ENCODE measurements around the gene TNNC2. TPM values are rescaled to one million over a fixed set of nuclear protein-coding genes. Genes with fewer than 3 reads are reported as not detected.

The TNNC2 gene
- total and polyA plus RNA-seq, 9 of the 15 experiments (the other 6 are each of a cell fraction or from before 2014, with no cell fraction given) = not detected

DNA sequence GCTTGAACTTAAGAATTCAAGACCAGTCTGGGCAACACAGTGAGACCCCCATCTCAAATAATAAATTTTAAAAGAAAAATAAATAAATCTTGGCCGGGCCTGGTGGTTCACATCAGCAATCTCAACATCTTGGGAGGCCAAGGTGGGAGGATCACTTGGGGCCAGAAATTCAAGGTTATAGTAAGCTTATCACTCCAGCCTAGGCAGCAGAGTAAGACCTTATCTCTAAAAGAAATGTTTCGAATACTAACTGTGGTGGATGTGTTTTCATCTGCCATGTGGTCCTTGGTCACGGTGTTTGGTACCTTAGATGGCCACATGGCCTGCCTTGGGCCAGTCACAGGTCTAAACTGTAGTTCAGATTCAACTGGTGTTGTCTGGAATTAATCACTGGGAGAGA lies 8.9 kb downstream of the TNNC2 start (continued):
- TF ChIP-seq TEAD4 (IDR thresholded peaks at IDR 0.05; ENCODE audit: low read length) (peak; percentile 61), TEAD4 (CRISPR knock-in tag; IDR thresholded peaks at IDR 0.05; ENCODE audit: borderline replicate concordance) (no peak), TGIF2 (CRISPR knock-in tag; IDR thresholded peaks at IDR 0.05) (no peak), ZNF696 (CRISPR knock-in tag; conservative IDR thresholded peaks at IDR 0.05) (no peak), BMI1 (IDR thresholded peaks at IDR 0.05; ENCODE audit: low read length) (no peak), KLF16 (IDR thresholded peaks at IDR 0.05) (0 out of 2 replicates have a peak, but pooled peaks have one; percentile 9)
- TF ChIP-seq, protein P1, sequence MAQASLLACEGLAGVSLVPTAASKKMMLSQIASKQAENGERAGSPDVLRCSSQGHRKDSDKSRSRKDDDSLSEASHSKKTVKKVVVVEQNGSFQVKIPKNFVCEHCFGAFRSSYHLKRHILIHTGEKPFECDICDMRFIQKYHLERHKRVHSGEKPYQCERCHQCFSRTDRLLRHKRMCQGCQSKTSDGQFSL (CRISPR knock-in tag; IDR thresholded peaks at IDR 0.05) = no peak
- TF ChIP-seq, protein P1 (tag; IDR thresholded peaks at IDR 0.05) = no peak

DNA sequence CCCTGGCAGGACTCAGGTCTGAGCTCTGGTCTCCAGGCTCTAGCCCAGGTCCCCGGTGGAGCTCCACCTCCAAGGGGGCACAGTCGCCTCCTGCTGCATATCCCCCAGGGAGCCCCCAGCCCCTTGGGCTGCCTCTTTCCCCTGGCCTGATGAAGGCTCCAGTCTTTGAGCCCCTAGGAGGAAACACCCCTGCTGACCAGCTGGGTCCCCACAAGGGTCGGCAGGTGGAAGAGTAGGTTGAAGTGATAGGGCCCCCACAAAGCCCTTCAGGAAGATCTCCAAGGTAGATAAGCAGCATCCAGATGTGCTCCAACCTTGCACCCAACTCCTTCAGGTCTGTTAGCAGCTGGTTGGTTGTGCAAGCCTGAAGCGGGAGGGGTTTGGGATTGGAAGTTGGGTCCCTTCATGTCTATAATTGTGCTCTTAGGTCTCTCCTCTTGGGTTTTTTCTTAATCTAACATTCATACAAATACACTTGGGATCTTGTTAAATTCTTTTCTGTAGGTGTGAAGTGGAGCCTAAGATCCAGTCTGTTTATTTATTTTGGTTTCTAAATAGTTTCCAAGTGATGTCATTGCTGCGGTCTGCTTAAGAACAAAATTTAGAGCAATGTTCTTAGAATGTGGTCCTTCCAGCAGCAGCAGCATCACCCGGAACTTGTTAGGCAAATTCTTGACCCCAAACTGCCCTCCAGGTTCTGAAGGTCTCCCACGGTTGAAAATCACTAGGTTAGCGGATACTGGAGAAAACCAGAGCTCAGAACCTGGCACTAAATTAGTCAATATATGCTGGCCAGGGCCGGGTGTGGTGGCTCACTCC lies 9.5 kb downstream of the TNNC2 start:
- in situ Hi-C loops (cut with MboI) (no loop called here), intact Hi-C loops (cut with micrococcal nuclease) (no loop called here)
- H2AFZ ChIP-seq (ENCODE audit: low read depth, low read length) = no peak overlapping the region
- H3K4me3 ChIP-seq = no peak overlapping the region
- no peak for ATAC-seq
- BruUV-seq (replicated peaks) = no TSS peak
- no peaks in the 10 kb centered on the region; the same call in 2 of the 3 replicates for H3K36me3 ChIP-seq (ENCODE audit: control insufficient read depth, insufficient read depth, low read length)
- DNase-seq (ENCODE audit: extremely low read depth in 1 of 4, low spot score in 3 of 4) = no peak
- H3K9ac ChIP-seq (ENCODE audit: insufficient read depth in 1 of 2, low read depth in 2 of 2, low read length in 2 of 2) = 0 out of 4 replicates have a peak overlapping the region, but pooled peaks of 1 of the 2 experiments have one; percentile 54
- H3K79me2 ChIP-seq (ENCODE audit: control insufficient read depth, insufficient read depth, low read length) = no peaks in the 10 kb centered on the region
- H3K9me1 ChIP-seq (ENCODE audit: control insufficient read depth, insufficient read depth, low read length) = no peaks in the 10 kb centered on the region
- FAIRE-seq = no peak
- no peaks in the 10 kb centered on the region for H4K20me1 ChIP-seq (replicated peaks; ENCODE audit: control insufficient read depth, insufficient read depth, low read length)
- H3K27me3 ChIP-seq (ENCODE audit: control insufficient read depth in 2 of 2, insufficient read depth in 2 of 2, low read length in 2 of 2) = no peaks in the 10 kb centered on the region
- 38% methylated on average over 9 of the region's 9 CpGs for WGBS (ENCODE audit: insufficient coverage, low coverage, missing lambda C conversion rate)
- no peaks in the 10 kb centered on the region for H3K9me3 ChIP-seq (replicated peaks; ENCODE audit: control insufficient read depth, insufficient read depth, low read depth, low read length)
- peaks cover 0 to 15% of the 10 kb centered on the region in 2 experiments; a peak in 2 of 5 replicates for H3K4me1 ChIP-seq (replicated peaks in 1 of 2; ENCODE audit: control insufficient read depth in 2 of 2, insufficient read depth in 2 of 2, low read length in 2 of 2)
- no peak overlapping the region for H3K4me2 ChIP-seq (ENCODE audit: insufficient read depth, low read length)
- ChIA-PET POLR2A (interaction anchor here (0.8 to 2.0 kb wide), 4 partner anchors 13 to 19 kb away, joined by 3 to 6 read pairs (median 3); partner anchors contain the start of gene SNX21), CTCF (ENCODE audit: low intra/inter-chr PET ratio) (interaction anchor here (0.5 kb wide), 1 partner anchor 809 kb away, joined by 3 read pairs; no protein-coding TSS in a partner anchor)
- no peak overlapping the region for H3K27ac ChIP-seq (ENCODE audit: extremely low read depth, low read depth, low read length)
- TF ChIP-seq, protein P2, sequence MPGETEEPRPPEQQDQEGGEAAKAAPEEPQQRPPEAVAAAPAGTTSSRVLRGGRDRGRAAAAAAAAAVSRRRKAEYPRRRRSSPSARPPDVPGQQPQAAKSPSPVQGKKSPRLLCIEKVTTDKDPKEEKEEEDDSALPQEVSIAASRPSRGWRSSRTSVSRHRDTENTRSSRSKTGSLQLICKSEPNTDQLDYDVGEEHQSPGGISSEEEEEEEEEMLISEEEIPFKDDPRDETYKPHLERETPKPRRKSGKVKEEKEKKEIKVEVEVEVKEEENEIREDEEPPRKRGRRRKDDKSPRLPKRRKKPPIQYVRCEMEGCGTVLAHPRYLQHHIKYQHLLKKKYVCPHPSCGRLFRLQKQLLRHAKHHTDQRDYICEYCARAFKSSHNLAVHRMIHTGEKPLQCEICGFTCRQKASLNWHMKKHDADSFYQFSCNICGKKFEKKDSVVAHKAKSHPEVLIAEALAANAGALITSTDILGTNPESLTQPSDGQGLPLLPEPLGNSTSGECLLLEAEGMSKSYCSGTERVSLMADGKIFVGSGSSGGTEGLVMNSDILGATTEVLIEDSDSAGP (CRISPR knock-in tag; IDR thresholded peaks at IDR 0.05) = no peak
- TF ChIP-seq, protein P3, sequence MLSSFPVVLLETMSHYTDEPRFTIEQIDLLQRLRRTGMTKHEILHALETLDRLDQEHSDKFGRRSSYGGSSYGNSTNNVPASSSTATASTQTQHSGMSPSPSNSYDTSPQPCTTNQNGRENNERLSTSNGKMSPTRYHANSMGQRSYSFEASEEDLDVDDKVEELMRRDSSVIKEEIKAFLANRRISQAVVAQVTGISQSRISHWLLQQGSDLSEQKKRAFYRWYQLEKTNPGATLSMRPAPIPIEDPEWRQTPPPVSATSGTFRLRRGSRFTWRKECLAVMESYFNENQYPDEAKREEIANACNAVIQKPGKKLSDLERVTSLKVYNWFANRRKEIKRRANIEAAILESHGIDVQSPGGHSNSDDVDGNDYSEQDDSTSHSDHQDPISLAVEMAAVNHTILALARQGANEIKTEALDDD (IDR thresholded peaks at IDR 0.05) = 0 out of 2 replicates have a peak, but pooled peaks have one; percentile 6
- TF ChIP-seq, protein P4, sequence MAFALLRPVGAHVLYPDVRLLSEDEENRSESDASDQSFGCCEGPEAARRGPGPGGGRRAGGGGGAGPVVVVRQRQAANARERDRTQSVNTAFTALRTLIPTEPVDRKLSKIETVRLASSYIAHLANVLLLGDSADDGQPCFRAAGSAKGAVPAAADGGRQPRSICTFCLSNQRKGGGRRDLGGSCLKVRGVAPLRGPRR (CRISPR knock-in tag; IDR thresholded peaks at IDR 0.05) = no peak
- no peak for TF ChIP-seq ZBTB1 (CRISPR knock-in tag; IDR thresholded peaks at IDR 0.05; ENCODE audit: borderline replicate concordance, low read depth)
- no peak for TF ChIP-seq SAFB (IDR thresholded peaks at IDR 0.05; ENCODE audit: borderline replicate concordance, low read depth, low read length)
- no peak for TF ChIP-seq YBX1 (IDR thresholded peaks at IDR 0.05)
- TF ChIP-seq GABPA (tag; conservative IDR thresholded peaks at IDR 0.05; ENCODE audit: low read depth) = peak; percentile 52
- peak; percentile 37; the same call in 1 of the 2 replicates for TF ChIP-seq NR2C1 (IDR thresholded peaks at IDR 0.05)
- no peak for TF ChIP-seq NR2C1 (tag; IDR thresholded peaks at IDR 0.05)

All from K562 (cell line).